K562 (cell line): Measurements from ENCODE around the gene IGSF23. TPM values are rescaled to one million over a fixed set of nuclear protein-coding genes. Genes with fewer than 3 reads are reported as not detected.
"Not testable (repeated sequence)": the region's sequence is repeated elsewhere in the genome, so short reads cannot be mapped to it uniquely, and the experiment has no call there.

Experiments
- ATAC-seq: fragments of 200-7000 bp; cut with Tn5 transposase; 3 replicates; pipeline ENCODE4 v1.9.1; 2020; ENCODE audit warnings: moderate library complexity
- BruUV-seq: library from RNA; stranded (reverse); fragments of 400-500 nt; replicated peaks from 2 replicates; lab custom pipeline; 2021; lab: Mats Ljungman, UMichigan
- CTCF ChIA-PET: fragments of 300-600 bp; formaldehyde crosslinking; extraction: SDS; loops from one replicate; lab custom pipeline; 2021; ENCODE audit warnings: low intra/inter-chr PET ratio; lab: Yijun Ruan, JAX
- POLR2A ChIA-PET: fragments of 300-600, 350-650 bp; sonication (Branson Sonifier 250); formaldehyde crosslinking; extraction: SDS; loops from one replicate; lab custom pipeline; 2021; ENCODE audit warnings: antibody characterized with exemption, inconsistent platforms; lab: Yijun Ruan, JAX
- DNase-seq, 4 experiments: peaks; one replicate each; pipeline versions ENCODE4 v3.0.0 to v3.0.0-alpha.2; 2011 to 2018; ENCODE audit warnings: low spot score in 3 of 4, mixed read lengths in 3 of 4; ENCODE audit errors: extremely low read depth in 1 of 4
- FAIRE-seq: peaks from 2 replicates; lab custom pipeline; 2011; peaks lifted over from hg19 to GRCh38; lab: Jason Lieb, UNC
- H2AFZ ChIP-seq: 2 replicates; pipeline ENCODE4 v1.6.0; 2011; ENCODE audit warnings: low read depth, low read length, control low read depth, inconsistent platforms
- H3K27ac ChIP-seq: fragments of 200-600 bp; 3 replicates; pipeline ENCODE4 v1.8.0; 2011; ENCODE audit warnings: low read depth, mild to moderate bottlenecking, control low read depth, inconsistent platforms, low read length, moderate library complexity, mixed read lengths; ENCODE audit errors: extremely low read depth
- H3K27me3 ChIP-seq, 2 experiments: fragments of 300-600 bp in 1 of 2; 2 replicates in 1 of 2; 3 replicates in 1 of 2; pipeline versions ENCODE4 v1.6.0 to v1.8.0; 2011; ENCODE audit warnings: inconsistent platforms in 2 of 2, low read length in 2 of 2, mild to moderate bottlenecking in 1 of 2, mixed read lengths in 1 of 2, moderate library complexity in 1 of 2; ENCODE audit not compliant: control insufficient read depth in 2 of 2, insufficient read depth in 2 of 2
- H3K36me3 ChIP-seq: fragments of 300-600 bp; 3 replicates; pipeline ENCODE4 v1.8.0; 2011; ENCODE audit warnings: mild to moderate bottlenecking, low read length, inconsistent platforms; ENCODE audit not compliant: control insufficient read depth, insufficient read depth
- H3K4me1 ChIP-seq, 2 experiments: fragments of 200-600 bp in 1 of 2; replicated peaks in 1 of 2; 2 replicates in 1 of 2; 3 replicates in 1 of 2; pipeline versions ENCODE4 v1.5.1 to v1.8.0; 2011; ENCODE audit warnings: inconsistent platforms in 2 of 2, low read length in 2 of 2, mild to moderate bottlenecking in 1 of 2, mixed read lengths in 1 of 2, moderate library complexity in 1 of 2; ENCODE audit not compliant: control insufficient read depth in 2 of 2, insufficient read depth in 2 of 2
- H3K4me2 ChIP-seq: 2 replicates; pipeline ENCODE4 v1.6.1; 2011; ENCODE audit warnings: low read length, control low read depth, inconsistent platforms, mixed read lengths; ENCODE audit not compliant: insufficient read depth
- H3K4me3 ChIP-seq: fragments of 200-600 bp; sonication (generic), shearing (Covaris generic); 2 replicates; pipeline ENCODE4 v1.5.1; 2016; ENCODE audit warnings: control low read depth, inconsistent platforms
- H3K79me2 ChIP-seq: fragments of 200-600 bp; 3 replicates; pipeline ENCODE4 v1.8.0; 2011; ENCODE audit warnings: low read length, inconsistent platforms; ENCODE audit not compliant: control insufficient read depth, insufficient read depth
- H3K9ac ChIP-seq, 2 experiments: 2 replicates each; pipeline versions ENCODE4 v1.6.0 to v1.6.1; 2011; ENCODE audit warnings: low read depth in 2 of 2, low read length in 2 of 2, control low read depth in 1 of 2, inconsistent platforms in 1 of 2, mild to moderate bottlenecking in 1 of 2, mixed read lengths in 1 of 2; ENCODE audit not compliant: insufficient read depth in 1 of 2
- H3K9me1 ChIP-seq: one replicate; pipeline ENCODE4 v1.6.0; 2011; ENCODE audit warnings: inconsistent platforms, mild to moderate bottlenecking, low read length, moderate library complexity; ENCODE audit not compliant: control insufficient read depth, insufficient read depth
- H3K9me3 ChIP-seq: replicated peaks from 2 replicates; pipeline ENCODE4 v1.5.1; 2011; ENCODE audit warnings: low read depth, low read length, inconsistent platforms; ENCODE audit not compliant: control insufficient read depth, insufficient read depth
- H4K20me1 ChIP-seq: replicated peaks from 2 replicates; pipeline ENCODE4 v1.6.1; 2011; ENCODE audit warnings: low read length, inconsistent platforms, mixed read lengths; ENCODE audit not compliant: control insufficient read depth, insufficient read depth
- DIDO1 ChIP-seq: fragments of 450-650 bp; IDR thresholded peaks from 2 replicates; pipeline ENCODE4 v1.6.1; 2016; ENCODE audit warnings: low read depth, missing biosample characterization, missing genetic modification characterization
- ERF ChIP-seq: fragments of 450-650 bp; formaldehyde crosslinking; IDR thresholded peaks from 2 replicates; pipeline ENCODE4 v1.4.0; 2020; ENCODE audit warnings: mild to moderate bottlenecking, mixed read lengths
- GTF2A2 ChIP-seq: IDR thresholded peaks from 2 replicates; pipeline ENCODE4 v1.6.1; 2016; ENCODE audit warnings: mild to moderate bottlenecking, missing genetic modification characterization, missing compliant biosample characterization
- TAF7 ChIP-seq: fragments of 450-650 bp; IDR thresholded peaks from 2 replicates; pipeline ENCODE4 v1.6.1; 2016; ENCODE audit warnings: missing genetic modification characterization, missing compliant biosample characterization
- ZFPM2 ChIP-seq: fragments of 250-450 bp; sonication (Bioruptor Pico); IDR thresholded peaks from 2 replicates; pipeline ENCODE4 v1.5.1; 2022; ENCODE audit warnings: mild to moderate bottlenecking
- ZNF175 ChIP-seq: fragments of 200-800 bp; sonication (Bioruptor generic); IDR thresholded peaks from 2 replicates; pipeline ENCODE4 v1.6.1; 2016; ENCODE audit warnings: low read depth, mild to moderate bottlenecking, missing genetic modification characterization, missing compliant biosample characterization
- ZNF239 ChIP-seq: fragments of 250-450 bp; sonication (Bioruptor Pico); IDR thresholded peaks from 2 replicates; pipeline ENCODE4 v1.4.0; 2020; ENCODE audit warnings: mild to moderate bottlenecking
- ZNF583 ChIP-seq: fragments of 250-450 bp; sonication (Bioruptor Pico); IDR thresholded peaks from 2 replicates; pipeline ENCODE4 v1.4.0; 2020
- ZNF584 ChIP-seq: fragments of 200-800 bp; sonication (Bioruptor generic); IDR thresholded peaks from 2 replicates; pipeline ENCODE4 v1.6.1; 2016; ENCODE audit warnings: low read depth, mild to moderate bottlenecking, missing genetic modification characterization, missing compliant biosample characterization
- ZNF76 ChIP-seq: fragments of 250-450 bp; sonication (Bioruptor Pico); IDR thresholded peaks from 2 replicates; pipeline ENCODE4 v1.4.0; 2020; ENCODE audit warnings: mild to moderate bottlenecking, moderate library complexity, borderline replicate concordance
- WGBS: fragments of 100-300 bp; shearing (Covaris generic); methylation state at CpG from one replicate; pipeline ENCODE4 v1.1.6; 2016; ENCODE audit warnings: low coverage, mixed read lengths; ENCODE audit not compliant: insufficient coverage; ENCODE audit errors: missing lambda C conversion rate; 5-methylcytosine and 5-hydroxymethylcytosine counted together
- in situ Hi-C: fragments of 300-500 bp; cut with MboI; formaldehyde crosslinking; loops from 4 replicates; pipeline ENCODE4 v1.15.0; 2018; ENCODE audit warnings: inconsistent platforms, mixed read lengths
- intact Hi-C: fragments of 100-400 bp; cut with micrococcal nuclease; formaldehyde crosslinking; loops from 2 replicates; pipeline ENCODE4 v1.14.2; 2022
- polyA plus RNA-seq, 8 experiments: library from polyadenylated mRNA; depleted of rRNA in 4 of 8; stranded (reverse) in 5 of 8; unstranded in 3 of 8; fragments of >200 nt; fragmentation: Nextera tagmentation in 2 of 8; fragmentation: Illumina TruSeq in 1 of 8; extraction: Ambion mirVana in 2 of 8; extraction: Trizol in 1 of 8; gene quantifications; 2 replicates each; pipeline versions ENCODE4 v1.2.1 to v1.2.3, GENCODE V29; 2011 to 2014; ENCODE audit warnings: inconsistent platforms in 1 of 8, missing spikeins in 1 of 8
- total RNA-seq, 7 experiments: library from RNA; depleted of rRNA in 6 of 7; stranded (reverse); fragments of >200 nt in 6 of 7; fragmentation: Illumina TruSeq in 2 of 7; extraction: Trizol in 2 of 7; gene quantifications; 2 replicates each; pipeline versions ENCODE4 v1.2.1 to v1.2.3, GENCODE V29; 2011 to 2021; ENCODE audit warnings: low replicate concordance in 1 of 7
- TF ChIP-seq, protein P1 (sequence below): fragments of 250-450 bp; sonication (Bioruptor Pico); IDR thresholded peaks from 2 replicates; pipeline ENCODE4 v1.4.0; 2020; ENCODE audit warnings: mild to moderate bottlenecking, moderate library complexity
- TF ChIP-seq, protein P2 (sequence below): fragments of 250-450 bp; sonication (Bioruptor Pico); IDR thresholded peaks from 2 replicates; pipeline ENCODE4 v1.5.0; 2020; ENCODE audit warnings: mild to moderate bottlenecking, borderline replicate concordance
- TF ChIP-seq, protein P3 (sequence below): fragments of 250-450 bp; sonication (Bioruptor Pico); IDR thresholded peaks from 2 replicates; pipeline ENCODE4 v1.5.0; 2021; ENCODE audit warnings: mild to moderate bottlenecking, borderline replicate concordance

IGSF23 gene
- total and polyA plus RNA-seq, 9 of the 15 experiments (the other 6 are each of a cell fraction or from before 2014, with no cell fraction given) = not detected

DNA sequence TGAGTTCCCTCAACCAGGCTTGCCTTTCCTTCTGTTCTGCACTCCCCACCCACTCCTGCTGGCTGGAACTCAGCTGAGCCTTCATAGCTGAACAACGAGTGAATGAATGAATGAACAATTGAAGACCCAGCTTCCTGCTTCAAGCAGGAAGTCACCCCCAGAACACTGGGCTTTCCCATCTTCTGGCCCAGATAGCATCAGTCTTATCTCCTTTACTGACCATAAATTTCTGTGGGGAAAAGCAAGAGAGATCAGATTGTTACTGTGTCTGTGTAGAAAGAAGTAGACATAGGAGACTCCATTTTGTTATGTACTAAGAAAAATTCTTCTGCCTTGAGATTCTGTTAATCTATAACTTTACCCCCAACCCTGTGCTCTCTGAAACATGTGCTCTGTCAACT, 19.5 kb upstream of the IGSF23 start:
- H4K20me1 ChIP-seq, in situ Hi-C loops, H3K27me3 ChIP-seq, H3K4me3 ChIP-seq, H3K79me2 ChIP-seq, BruUV-seq, intact Hi-C loops, CTCF ChIA-PET, H3K4me2 ChIP-seq, DNase-seq, FAIRE-seq, H3K36me3 ChIP-seq, H3K9me1 ChIP-seq, H3K9me3 ChIP-seq, ATAC-seq, H3K27ac ChIP-seq: not testable (repeated sequence)
- Histone ChIP-seq H2AFZ (peak overlapping the region; percentile 53; the same call in 1 of the 2 replicates), H3K4me1 (peaks cover 33 to 43% of the 10 kb centered on the region in 2 experiments), H3K9ac (peak overlapping the region in 1 of 2 experiments; percentile 4; a peak in 1 of 4 replicates)
- POLR2A ChIA-PET = interaction anchor here (1.0 kb wide), 1 partner anchor 10 kb away, joined by 3 read pairs; no protein-coding TSS in a partner anchor
- WGBS = 7% methylated on average over 1 of the region's 1 CpG
- TF ChIP-seq ZNF76 (CRISPR knock-in tag) (peak; percentile 97), ZNF175 (peak; percentile 75; the same call in 1 of the 2 replicates), ZNF584 (CRISPR knock-in tag) (peak; percentile 80), ZNF239 (CRISPR knock-in tag) (peak; percentile 91), DIDO1 (peak; percentile 79), ZFPM2 (peak; percentile 52; the same call in 1 of the 2 replicates), ERF (CRISPR knock-in tag) (peak; percentile 84; the same call in 1 of the 2 replicates), ZNF583 (CRISPR knock-in tag) (peak; percentile 96), GTF2A2 (tag) (peak; percentile 87), TAF7 (peak; percentile 62)
- TF ChIP-seq, protein P1, sequence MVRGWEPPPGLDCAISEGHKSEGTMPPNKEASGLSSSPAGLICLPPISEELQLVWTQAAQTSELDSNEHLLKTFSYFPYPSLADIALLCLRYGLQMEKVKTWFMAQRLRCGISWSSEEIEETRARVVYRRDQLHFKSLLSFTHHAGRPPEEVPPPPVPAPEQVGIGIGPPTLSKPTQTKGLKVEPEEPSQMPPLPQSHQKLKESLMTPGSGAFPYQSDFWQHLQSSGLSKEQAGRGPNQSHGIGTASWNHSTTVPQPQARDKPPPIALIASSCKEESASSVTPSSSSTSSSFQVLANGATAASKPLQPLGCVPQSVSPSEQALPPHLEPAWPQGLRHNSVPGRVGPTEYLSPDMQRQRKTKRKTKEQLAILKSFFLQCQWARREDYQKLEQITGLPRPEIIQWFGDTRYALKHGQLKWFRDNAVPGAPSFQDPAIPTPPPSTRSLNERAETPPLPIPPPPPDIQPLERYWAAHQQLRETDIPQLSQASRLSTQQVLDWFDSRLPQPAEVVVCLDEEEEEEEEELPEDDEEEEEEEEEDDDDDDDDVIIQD (CRISPR knock-in tag) = peak; percentile 74; the same call in 1 of the 2 replicates
- TF ChIP-seq, protein P2, sequence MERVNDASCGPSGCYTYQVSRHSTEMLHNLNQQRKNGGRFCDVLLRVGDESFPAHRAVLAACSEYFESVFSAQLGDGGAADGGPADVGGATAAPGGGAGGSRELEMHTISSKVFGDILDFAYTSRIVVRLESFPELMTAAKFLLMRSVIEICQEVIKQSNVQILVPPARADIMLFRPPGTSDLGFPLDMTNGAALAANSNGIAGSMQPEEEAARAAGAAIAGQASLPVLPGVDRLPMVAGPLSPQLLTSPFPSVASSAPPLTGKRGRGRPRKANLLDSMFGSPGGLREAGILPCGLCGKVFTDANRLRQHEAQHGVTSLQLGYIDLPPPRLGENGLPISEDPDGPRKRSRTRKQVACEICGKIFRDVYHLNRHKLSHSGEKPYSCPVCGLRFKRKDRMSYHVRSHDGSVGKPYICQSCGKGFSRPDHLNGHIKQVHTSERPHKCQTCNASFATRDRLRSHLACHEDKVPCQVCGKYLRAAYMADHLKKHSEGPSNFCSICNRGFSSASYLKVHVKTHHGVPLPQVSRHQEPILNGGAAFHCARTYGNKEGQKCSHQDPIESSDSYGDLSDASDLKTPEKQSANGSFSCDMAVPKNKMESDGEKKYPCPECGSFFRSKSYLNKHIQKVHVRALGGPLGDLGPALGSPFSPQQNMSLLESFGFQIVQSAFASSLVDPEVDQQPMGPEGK (CRISPR knock-in tag) = peak; percentile 92
- TF ChIP-seq, protein P3, sequence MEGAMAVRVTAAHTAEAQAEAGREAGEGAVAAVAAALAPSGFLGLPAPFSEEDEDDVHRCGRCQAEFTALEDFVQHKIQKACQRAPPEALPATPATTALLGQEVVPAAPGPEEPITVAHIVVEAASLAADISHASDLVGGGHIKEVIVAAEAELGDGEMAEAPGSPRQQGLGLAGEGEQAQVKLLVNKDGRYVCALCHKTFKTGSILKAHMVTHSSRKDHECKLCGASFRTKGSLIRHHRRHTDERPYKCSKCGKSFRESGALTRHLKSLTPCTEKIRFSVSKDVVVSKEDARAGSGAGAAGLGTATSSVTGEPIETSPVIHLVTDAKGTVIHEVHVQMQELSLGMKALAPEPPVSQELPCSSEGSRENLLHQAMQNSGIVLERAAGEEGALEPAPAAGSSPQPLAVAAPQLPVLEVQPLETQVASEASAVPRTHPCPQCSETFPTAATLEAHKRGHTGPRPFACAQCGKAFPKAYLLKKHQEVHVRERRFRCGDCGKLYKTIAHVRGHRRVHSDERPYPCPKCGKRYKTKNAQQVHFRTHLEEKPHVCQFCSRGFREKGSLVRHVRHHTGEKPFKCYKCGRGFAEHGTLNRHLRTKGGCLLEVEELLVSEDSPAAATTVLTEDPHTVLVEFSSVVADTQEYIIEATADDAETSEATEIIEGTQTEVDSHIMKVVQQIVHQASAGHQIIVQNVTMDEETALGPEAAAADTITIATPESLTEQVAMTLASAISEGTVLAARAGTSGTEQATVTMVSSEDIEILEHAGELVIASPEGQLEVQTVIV = peak; percentile 77; the same call in 1 of the 2 replicates
